Panc1 (cell line): ENCODE results near the gene LRRC18. TPM values are rescaled to one million over a fixed set of nuclear protein-coding genes. Genes with fewer than 3 reads are reported as not detected.

Source experiments
- ATAC-seq: fragments of 200-7000 bp; cut with Tn5 transposase; 2 replicates; pipeline ENCODE4 v1.9.1; 2020; ENCODE audit warnings: mild to moderate bottlenecking, moderate library complexity
- BruUV-seq: library from RNA; stranded (reverse); fragments of 400-500 nt; replicated peaks from 2 replicates; lab custom pipeline; 2021; lab: Mats Ljungman, UMichigan
- CTCF ChIA-PET: fragments of 300-600 bp; sonication (Branson Sonifier 250); formaldehyde crosslinking; loops from one replicate; lab custom pipeline; 2022; ENCODE audit warnings: antibody characterized with exemption; lab: Charles Lee
- POLR2A ChIA-PET: fragments of 300-600 bp; sonication (Branson Sonifier 250); formaldehyde crosslinking; loops from one replicate; lab custom pipeline; 2022; ENCODE audit warnings: antibody characterized with exemption; lab: Charles Lee
- DNase-seq: peaks from one replicate; pipeline ENCODE4 v3.0.0-alpha.2; 2010; ENCODE audit warnings: low read depth, low spot score
- H3K27ac ChIP-seq: 2 replicates; pipeline ENCODE4 v1.5.1; 2011; ENCODE audit warnings: mild to moderate bottlenecking, low read length, inconsistent platforms
- H3K27me3 ChIP-seq: fragments of 200-500 bp; sonication (Bioruptor generic); 2 replicates; pipeline ENCODE4 v1.6.0; 2014; ENCODE audit warnings: low read length, inconsistent platforms; ENCODE audit not compliant: control insufficient read depth, insufficient read depth
- H3K36me3 ChIP-seq: fragments of 200-500 bp; sonication (Bioruptor generic); 2 replicates; pipeline ENCODE4 v1.5.1; 2014; ENCODE audit warnings: inconsistent platforms, mild to moderate bottlenecking, low read length, moderate library complexity; ENCODE audit not compliant: control insufficient read depth, insufficient read depth
- H3K4me1 ChIP-seq: 2 replicates; pipeline ENCODE4 v1.5.1; 2011; ENCODE audit warnings: inconsistent platforms, mild to moderate bottlenecking, low read length, moderate library complexity; ENCODE audit not compliant: control insufficient read depth, insufficient read depth
- H3K4me3 ChIP-seq, 2 experiments: 2 replicates each; pipeline ENCODE4 v1.5.1; 2011 to 2012; ENCODE audit warnings: low read depth in 2 of 2, low read length in 2 of 2, mild to moderate bottlenecking in 2 of 2, inconsistent platforms in 1 of 2, moderate library complexity in 1 of 2
- H3K9me3 ChIP-seq: fragments of 200-500 bp; sonication (Bioruptor generic); 2 replicates; pipeline ENCODE4 v1.5.1; 2014; ENCODE audit warnings: low read depth, mild to moderate bottlenecking, inconsistent platforms, low read length, moderate library complexity; ENCODE audit not compliant: control insufficient read depth, insufficient read depth
- CTCF ChIP-seq: fragments of 450-650 bp; IDR thresholded peaks from 2 replicates; pipeline ENCODE4 v1.5.1; 2017; ENCODE audit warnings: mild to moderate bottlenecking
- POLR2AphosphoS5 ChIP-seq: IDR thresholded peaks from 2 replicates; pipeline ENCODE4 v1.6.1; 2012; ENCODE audit warnings: mild to moderate bottlenecking, low read depth, low read length, moderate library complexity
- SIN3A ChIP-seq: IDR thresholded peaks from 2 replicates; pipeline ENCODE4 v1.6.1; 2012; ENCODE audit warnings: low read depth, mild to moderate bottlenecking, low read length, moderate library complexity, borderline replicate concordance; ENCODE audit not compliant: insufficient read depth
- TCF7L2 ChIP-seq: IDR thresholded peaks from 2 replicates; pipeline ENCODE4 v1.6.1; 2011; ENCODE audit warnings: mild to moderate bottlenecking, low read depth, low read length, inconsistent platforms
- in situ Hi-C: cut with HindIII; loops from 2 replicates; pipeline ENCODE4 v1.10.0; 2016; ENCODE audit warnings: low sequenced_read_pairs, low pct_unique_long_range_greater_than_20kb
- intact Hi-C: fragments of 100-400 bp; cut with micrococcal nuclease; formaldehyde crosslinking; loops from one replicate; pipeline ENCODE4 v1.10.0; 2022; ENCODE audit not compliant: unreplicated experiment
- total RNA-seq: library from RNA; stranded (reverse); gene quantifications from one replicate; pipeline ENCODE4 v1.2.1, GENCODE V29; 2021; ENCODE audit not compliant: unreplicated experiment
- TF ChIP-seq, protein P1 (sequence below), 2 experiments: IDR thresholded peaks; 2 replicates each; pipeline ENCODE4 v1.6.1; 2011 to 2012; ENCODE audit warnings: low read depth in 2 of 2, control low read depth in 1 of 2, low read length in 1 of 2, mild to moderate bottlenecking in 1 of 2, moderate library complexity in 1 of 2; ENCODE audit not compliant: insufficient read depth in 1 of 2

The LRRC18 gene
- total RNA-seq, 1 experiment from 2014 or later: not detected

DNA sequence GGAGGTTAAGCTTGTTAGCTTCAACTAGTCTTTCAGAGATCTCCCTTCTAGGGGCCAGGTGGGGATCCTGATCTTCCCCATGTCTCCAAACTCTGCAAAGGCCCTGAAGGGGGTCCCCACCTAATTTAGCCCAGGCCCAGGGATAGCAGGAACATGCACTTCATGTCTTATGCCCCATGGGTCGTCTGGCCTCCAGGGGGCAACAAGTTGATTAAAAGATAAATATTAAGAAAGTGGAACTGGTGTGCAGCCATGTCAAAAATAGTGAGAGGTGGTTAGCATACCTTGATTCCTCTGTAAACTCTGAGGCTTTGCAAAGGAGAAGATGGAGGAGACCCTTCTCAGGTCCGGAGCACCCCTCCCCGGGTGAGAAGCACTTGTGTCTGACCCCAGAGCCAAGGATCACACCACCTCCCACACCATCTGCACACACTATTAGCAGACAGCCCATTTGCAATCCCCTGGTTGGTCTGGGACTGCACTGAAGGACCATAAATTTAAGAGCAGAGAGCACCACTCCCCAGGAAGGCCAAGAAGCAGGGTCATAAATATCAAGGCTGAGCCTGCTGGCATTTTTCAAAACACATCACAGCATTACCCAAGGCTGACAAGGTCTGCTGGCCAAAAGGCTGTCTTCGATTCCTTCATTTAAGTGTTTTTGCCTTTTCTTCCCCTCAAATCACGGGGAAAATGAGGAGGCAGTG lies 44.2 kb upstream of the LRRC18 start:
- Histone ChIP-seq H3K4me3 (no peak overlapping the region), H3K9me3 (no peaks in the 10 kb centered on the region), H3K27ac (no peak overlapping the region), H3K36me3 (no peaks in the 10 kb centered on the region), H3K27me3 (no peaks in the 10 kb centered on the region), H3K4me1 (no peaks in the 10 kb centered on the region)
- no peak for DNase-seq
- no peak for ATAC-seq
- in situ Hi-C loops (no loop called here), intact Hi-C loops (loop anchor here (5.0 to 10.0 kb wide), 5 partner anchors 179 to 529 kb away; partner anchors contain the start of genes C10orf71 and DRGX)
- CTCF ChIA-PET: no interaction called here
- no TSS peak for BruUV-seq
- TF ChIP-seq POLR2AphosphoS5 (no peak), CTCF (no peak; the same call in 1 of the 2 replicates), SIN3A (no peak), TCF7L2 (no peak)
- TF ChIP-seq, protein P1, sequence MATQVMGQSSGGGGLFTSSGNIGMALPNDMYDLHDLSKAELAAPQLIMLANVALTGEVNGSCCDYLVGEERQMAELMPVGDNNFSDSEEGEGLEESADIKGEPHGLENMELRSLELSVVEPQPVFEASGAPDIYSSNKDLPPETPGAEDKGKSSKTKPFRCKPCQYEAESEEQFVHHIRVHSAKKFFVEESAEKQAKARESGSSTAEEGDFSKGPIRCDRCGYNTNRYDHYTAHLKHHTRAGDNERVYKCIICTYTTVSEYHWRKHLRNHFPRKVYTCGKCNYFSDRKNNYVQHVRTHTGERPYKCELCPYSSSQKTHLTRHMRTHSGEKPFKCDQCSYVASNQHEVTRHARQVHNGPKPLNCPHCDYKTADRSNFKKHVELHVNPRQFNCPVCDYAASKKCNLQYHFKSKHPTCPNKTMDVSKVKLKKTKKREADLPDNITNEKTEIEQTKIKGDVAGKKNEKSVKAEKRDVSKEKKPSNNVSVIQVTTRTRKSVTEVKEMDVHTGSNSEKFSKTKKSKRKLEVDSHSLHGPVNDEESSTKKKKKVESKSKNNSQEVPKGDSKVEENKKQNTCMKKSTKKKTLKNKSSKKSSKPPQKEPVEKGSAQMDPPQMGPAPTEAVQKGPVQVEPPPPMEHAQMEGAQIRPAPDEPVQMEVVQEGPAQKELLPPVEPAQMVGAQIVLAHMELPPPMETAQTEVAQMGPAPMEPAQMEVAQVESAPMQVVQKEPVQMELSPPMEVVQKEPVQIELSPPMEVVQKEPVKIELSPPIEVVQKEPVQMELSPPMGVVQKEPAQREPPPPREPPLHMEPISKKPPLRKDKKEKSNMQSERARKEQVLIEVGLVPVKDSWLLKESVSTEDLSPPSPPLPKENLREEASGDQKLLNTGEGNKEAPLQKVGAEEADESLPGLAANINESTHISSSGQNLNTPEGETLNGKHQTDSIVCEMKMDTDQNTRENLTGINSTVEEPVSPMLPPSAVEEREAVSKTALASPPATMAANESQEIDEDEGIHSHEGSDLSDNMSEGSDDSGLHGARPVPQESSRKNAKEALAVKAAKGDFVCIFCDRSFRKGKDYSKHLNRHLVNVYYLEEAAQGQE (IDR thresholded peaks at IDR 0.05; ENCODE audit: insufficient read depth in 1 of 2, low read depth in 2 of 2, low read length in 1 of 2): no peak
- POLR2A ChIA-PET: no interaction called here

DNA sequence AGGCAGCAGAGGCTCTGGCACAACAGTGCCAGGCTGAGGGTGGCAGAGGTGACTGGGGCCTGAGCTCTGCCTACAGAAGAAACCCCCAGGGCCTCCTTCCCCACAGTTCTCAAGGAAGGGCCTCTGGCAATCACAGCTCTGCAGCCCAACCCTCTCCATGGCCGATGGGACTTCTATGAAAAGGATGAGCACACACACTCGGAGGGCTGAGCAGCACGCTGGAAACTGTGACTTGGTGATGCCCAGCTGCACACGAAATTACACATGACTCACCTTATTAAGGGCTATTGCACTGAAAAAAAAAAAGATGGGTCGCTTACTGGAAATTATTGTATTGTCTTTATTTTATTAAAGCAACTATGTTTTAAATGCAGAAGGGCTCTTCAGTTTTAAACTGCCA lies 42.9 kb upstream of the LRRC18 start:
- no peak for ATAC-seq
- ChIA-PET CTCF (interaction anchor here (1.2 kb wide), 1 partner anchor 182 kb away, joined by 3 read pairs; no protein-coding TSS in a partner anchor), POLR2A (no interaction called here)
- intact Hi-C loops: loop anchor here (5.0 to 10.0 kb wide), 5 partner anchors 180 to 530 kb away; partner anchors contain the start of genes C10orf71 and DRGX
- Histone ChIP-seq H3K27ac (no peak overlapping the region), H3K4me3 (no peak overlapping the region), H3K27me3 (no peaks in the 10 kb centered on the region), H3K36me3 (no peaks in the 10 kb centered on the region), H3K4me1 (no peaks in the 10 kb centered on the region), H3K9me3 (no peaks in the 10 kb centered on the region)
- no TSS peak for BruUV-seq
- in situ Hi-C loops: no loop called here
- TF ChIP-seq CTCF (no peak), TCF7L2 (no peak), POLR2AphosphoS5 (no peak), SIN3A (no peak)
- TF ChIP-seq, protein P1 (IDR thresholded peaks at IDR 0.05; ENCODE audit: insufficient read depth in 1 of 2, low read depth in 2 of 2, low read length in 1 of 2): no peak
- no peak for DNase-seq
